Measurements from ENCODE around the gene CHERP.

The CHERP gene

DNA sequence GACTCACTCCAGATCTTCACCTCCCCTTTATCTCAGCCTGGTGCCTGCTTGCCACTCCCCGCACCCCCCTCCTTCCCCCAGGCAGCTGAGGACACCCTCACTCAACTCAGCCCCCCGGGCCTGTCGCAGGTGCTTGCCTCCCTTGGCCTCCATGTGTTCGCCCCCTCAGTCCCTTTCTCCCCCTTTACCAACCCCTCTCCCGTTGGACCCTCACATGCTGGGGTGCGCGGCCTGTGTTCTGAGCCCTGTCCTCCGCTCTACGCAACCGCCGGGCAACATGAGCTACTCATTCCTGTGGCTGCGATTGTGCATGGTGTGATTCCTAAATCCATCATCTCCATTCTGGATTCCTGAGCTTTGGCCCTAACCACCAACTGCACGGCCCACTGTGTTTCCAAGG, 5.1 kb downstream of the CHERP start:
- no peak for DNase-seq

DNA sequence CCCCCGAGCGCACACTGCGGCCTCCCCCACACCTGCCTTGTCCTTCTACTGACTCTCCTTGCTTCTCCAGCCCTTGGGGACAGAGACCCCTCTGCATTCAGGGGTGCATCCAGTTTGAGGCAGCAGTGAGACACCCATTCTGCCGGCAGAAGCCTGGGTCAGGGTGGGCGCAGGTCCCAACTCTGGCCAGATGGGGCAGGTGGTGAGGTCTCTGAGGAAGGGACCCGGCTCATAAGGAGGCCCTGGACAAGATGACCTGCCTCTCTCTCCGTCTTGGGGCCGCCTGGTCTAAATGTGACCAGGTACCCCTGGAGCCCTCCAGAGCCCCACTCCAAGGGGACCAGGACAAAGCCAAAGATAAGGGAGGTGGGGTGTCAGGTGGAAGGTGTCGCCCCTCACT, 6.1 kb downstream of the CHERP start:
- no peak for DNase-seq

DNA sequence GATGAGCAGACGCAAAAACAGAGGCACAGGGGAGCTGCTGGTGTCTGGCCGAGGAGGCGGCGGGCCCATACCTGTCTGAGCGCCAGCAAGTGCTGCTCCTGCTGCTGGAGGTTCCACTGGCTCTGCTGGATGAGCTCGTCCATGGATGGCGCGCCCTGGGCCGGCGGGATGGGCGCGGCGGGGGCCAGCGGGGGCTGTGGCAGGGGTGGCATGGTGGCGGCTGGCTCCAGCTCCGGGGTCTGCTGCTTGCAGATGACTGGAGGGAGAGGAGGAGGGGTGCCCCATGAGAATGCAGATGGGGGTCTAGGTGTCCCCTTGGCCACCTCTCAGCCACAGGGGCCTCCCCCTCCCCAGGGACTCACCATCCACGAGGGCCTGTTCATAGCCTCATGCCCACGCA, 6.9 kb downstream of the CHERP start:
- DNase-seq, result no peak

DNA sequence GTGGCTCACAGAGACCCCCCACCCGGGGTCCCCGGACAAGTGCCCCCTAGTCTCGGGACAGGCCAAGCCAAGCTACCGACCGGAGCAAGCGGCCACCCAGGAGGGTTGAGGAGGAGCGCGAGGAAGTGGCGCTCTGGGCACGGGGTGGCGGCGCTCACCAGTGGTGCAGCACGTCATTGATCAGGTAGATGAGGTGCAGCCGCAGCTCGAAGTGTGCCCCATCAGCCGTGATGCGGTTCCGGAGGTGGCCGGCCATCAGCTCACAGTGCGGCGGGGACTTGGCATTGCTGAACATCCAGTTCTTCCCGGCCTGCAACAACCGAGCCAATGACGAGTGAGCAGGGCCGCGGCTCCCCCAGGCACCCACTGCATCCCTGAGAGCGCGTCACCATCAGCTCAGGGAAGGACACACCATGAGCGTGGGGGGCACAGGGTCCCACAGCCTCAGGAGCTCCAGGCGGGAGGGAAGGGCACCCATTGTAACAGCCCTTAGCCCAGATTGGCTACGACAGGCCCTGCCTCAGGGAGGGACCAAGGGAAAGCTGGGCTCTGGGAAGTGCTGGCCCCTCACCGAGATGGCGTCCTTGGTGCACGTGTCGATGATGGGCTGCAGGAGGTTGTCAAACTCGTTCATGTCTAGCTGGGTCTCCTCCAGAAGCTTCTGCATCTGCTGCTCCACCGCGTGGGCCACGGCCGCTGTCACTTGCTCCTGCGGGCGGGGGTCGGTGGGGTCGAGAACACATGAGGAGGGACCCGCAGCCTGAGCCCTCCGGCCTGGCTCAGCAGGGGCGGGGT, 9.6 kb downstream of the CHERP start:
- DNase-seq, result no peak

DNA sequence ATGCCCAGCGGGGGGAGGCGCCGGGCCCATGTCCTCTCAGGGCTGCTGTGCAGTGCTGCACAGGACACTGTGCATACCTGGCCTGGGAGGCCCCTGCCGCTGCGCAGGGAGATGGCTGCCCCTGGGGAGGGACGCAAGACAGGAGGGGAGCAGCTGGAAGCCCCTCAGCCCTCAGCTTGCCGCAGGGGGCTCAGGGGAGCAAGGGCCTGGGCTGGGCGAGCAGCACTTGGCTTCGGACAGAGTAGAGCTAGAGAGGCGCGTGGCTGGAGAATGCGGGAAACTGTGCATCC, 10.9 kb downstream of the CHERP start:
- DNase-seq, result no peak

DNA sequence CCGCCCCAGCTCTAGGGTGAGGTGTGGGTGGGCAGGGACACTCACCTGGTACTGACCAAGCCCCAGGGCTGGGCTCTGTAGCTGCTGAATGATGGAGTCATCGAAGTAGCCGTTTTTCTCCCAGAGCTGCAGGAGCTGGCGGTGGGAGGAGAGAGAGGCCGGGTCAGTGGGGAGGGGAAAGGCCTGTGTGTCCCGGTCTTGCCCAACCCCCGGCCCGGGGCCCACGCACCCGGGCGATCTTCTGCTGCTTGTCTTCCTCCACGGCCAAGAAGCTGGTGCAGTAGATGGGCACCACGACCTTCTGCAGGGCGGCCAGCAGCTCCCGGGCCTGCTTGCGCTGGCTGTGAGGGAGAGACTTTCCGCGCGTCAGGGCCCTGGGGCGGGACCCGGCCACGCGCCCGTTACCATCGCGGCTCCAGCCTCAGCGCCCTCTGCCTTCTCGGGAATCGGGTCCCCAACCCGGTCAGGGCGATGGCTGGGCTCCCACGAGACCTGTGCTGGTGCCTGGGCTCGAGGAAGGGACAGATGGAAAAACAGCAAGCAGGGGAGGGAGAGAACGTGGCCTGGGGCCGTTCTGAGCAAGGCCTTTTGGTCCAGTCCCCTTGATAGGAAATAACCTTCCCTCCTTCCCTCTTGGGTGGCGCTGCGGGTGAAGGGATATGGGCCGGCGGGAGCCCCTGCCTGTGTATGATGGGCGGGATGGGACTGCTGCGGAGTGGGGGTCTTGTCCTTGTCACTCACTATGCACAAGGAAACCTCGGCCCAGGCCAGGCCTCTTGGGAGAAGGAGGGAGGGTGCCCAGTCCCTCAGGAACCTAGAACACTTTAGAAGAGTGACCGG, 11.5 kb downstream of the CHERP start:
- DNase-seq, result no peak

DNA sequence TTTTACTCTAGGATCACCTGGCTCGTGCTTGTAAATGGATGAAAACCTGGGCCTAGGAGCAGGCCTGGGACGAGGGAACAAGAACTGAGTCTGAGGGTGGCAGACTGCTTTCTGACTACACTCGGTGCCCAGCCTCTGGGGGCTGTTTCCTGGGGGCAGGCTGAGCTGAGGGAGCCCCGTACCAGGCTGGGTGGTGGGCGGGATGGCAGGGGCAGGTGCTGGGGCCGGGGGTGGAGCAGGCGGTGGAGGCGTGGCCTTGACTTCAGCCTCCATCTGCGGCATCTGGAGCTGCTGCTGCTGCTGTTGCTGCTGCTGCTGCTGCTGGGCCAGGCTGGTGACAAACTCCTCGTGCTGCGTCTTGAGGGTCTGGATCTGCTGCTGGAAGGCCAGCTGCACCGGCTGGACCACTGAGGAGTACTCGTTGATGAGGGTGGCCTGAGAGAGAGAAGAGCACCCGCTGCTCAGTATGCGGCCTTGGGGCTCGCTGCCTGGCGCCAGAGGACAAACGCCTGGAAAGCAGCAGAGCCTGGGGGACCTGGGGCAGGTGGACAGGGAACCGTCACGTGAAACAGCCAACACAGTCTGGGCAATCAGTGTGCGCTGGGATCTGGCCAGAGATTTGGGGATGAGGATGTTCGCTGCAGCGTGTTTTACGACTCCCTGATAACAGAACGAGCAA, 12.6 kb downstream of the CHERP start:
- DNase-seq, result no peak

DNA sequence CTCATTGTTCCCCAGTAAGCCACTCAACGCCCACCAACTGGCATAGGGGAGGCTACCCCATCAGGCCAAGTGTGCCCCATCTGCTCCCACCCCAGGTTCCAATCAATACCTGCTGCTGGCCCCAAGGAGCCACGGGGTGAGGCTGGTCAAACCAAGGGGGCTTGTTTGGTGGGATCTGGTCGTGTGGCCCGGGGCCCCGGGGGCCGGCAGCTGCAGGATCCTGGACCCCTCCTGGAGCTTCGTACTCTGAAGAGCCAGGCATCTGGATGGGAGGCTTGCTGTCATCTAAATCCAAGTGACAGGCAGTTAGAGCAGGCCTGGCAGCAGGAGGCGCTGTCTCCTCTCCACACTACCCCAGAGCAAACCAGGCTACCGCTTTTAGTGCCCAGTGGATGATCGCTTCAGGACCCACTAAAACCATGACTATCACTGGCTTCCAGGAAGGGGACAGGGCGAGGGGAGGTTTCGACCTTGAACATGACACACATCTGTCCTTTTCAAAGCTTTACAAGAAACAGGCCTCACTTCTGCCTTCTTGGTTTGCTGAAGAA, 14.2 kb downstream of the CHERP start:
- peak; percentile 33 to 45 for DNase-seq

DNA sequence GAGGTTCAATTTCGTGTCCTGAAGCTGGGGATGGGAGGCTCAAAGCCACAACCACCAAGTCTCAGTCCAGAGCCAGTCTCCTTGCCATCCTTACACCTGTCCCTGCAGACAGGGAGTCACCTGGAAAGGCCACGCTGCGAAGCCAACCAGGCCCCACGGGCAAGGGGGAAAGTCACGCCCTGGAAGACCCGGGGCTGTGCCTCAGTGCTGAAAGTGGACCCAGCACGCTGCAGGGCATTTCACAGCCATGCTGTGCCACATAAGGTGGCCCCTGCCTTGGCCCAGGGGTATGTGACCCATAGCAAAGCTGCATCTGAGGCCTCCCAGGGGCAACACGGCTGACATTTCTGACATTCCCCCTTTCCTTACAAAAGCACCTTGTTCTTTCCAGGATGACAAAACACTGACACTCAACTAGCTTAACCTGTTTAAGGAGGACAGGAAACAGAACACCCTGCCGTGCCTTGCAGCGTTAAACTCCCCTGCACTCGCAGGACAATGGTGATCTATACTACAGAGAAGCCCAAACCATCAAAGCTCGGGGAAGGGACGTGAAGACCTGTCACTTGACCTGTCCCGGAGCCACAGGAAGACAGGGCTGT, 14.8 kb downstream of the CHERP start:
- DNase-seq, result no peak

DNA sequence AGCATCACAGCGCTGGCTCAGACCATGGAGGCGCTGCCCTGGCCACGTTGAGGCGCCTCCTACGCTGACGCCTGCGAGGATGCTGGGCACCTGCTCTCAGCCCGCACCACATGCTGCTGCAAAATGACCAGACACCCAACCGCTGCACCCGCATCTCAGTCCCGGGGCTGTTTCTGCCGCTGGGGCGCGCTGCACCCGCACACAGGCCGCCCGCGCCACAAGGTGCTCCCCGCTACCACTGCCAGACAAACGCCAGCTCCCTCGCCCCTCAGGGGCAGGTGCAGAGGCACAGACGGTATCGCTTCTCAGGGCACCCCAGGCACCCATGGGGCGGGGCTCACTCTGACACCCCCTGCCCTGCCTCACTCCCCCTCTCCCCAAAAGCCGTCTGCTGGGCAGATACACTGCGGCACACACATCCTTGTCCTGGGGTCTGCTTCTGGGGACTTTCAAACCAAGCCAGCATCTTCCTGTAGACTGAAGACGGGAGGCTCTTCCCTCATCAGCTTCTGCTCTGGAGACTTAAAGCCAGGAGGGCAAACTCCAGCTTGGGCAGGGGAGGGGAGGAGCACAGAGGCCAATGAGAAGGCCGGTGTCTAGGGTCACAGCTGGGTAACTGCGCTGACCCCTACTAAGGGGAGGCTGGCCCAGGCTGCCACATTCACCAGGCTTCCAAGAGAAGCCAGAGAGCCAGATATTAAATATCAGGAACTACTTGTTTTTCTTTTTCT, 16.3 kb downstream of the CHERP start:
- DNase-seq, result no peak

DNA sequence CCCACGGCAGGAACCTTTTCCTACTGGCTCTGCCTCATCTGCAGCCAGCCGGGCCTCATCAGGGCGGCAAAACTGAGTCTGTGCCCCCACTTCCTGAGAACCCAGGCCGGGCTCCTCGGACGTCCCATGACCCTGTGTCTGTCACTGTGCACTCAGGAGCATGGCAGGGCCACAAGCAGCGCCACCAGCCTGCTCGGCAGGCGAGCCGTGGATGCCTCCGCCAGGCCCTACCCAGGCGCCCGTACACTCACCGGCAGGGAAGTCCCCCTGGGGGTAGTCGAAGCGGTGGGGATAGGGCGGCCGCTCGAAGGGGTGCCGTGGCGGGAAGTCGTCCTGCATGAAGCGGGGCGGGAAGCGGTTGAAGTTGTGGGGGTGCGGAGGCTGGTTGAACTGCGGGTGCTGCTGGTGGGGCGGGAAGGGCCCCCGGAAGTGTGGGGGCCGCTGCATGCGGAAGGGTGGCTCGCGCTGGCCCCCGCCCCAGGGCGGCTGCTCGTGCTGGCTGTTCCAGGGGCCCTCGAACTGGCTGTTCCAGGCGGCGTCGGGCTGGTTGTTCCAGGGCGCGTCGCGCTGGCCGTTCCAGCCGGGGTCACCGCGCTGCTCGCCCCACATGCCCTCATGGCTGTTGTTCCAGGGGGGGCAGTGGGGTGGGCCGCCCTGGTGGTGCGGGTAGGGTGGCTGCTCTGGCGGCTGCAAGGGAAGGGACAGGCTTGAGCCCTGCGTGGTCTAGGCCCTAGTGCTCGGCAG, 17.1 kb downstream of the CHERP start:
- no peak for DNase-seq

DNA sequence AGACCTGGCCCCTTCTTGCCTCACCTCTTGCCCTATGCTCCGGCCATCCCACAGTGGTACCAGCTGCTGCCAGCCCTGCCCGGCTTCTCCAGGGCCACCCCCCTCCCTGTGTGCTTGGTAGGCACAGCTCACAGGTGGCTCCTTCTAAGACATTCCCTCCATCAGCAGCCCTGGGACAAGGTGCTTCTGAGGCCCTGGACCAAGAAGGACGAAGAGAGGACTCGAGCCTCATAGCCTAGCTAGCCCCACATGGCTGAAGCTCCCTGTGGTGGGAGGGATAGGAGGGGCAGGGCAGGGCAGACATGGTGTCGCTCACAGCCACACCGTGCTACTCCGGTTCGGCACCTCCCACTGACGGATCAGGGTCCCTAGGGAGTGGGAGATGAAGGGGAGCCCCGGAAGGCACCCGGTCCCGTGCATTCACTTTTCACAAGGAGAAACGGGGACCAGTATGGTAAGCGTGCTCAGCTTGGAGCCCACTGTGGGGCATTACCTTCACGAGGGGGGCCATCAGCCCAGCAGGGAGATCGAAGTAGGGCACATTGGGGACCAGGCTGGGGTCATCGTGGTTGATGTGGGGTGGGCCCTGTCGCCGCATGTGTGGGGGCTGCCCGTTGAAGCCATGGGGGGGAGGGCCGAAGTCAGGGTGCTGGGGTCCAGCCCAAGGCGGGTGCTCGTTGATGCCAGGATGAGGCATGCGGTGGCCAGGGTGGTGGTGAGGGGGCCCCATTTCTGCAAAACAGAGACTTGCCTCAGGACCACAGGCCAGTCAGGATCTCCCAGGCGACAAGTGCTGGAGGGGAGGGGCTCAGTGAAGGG, 19.5 kb downstream of the CHERP start:
- DNase-seq, result no peak

DNA sequence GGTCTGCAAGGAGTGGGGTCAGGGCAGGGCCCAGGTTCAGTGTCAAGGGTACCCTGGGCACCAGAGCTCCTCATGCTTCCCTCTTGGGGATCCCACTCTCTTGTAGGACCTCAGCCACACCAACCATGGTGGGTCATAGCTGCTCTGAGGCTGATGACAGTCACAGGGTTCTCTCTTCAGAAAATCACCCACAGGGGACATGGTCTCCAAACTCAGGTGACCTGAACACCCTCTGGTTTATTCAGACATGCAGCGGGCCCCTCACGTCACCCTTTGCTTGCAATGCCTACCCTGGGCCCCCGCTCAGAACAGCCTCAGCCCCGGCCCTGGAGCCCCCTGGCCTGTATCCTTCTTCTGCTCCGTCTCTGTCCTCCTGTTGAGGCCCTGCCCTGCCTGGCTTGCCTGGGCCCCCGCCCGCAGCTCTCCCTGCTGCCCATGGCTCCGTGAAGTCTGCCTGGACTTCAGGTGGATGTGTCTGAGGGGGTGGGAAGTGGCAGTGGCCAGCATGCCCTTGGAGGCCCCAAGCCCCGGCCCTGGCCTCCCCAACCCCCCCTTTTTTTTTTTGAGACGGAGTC, 20.4 kb downstream of the CHERP start:
- DNase-seq, result no peak

DNA sequence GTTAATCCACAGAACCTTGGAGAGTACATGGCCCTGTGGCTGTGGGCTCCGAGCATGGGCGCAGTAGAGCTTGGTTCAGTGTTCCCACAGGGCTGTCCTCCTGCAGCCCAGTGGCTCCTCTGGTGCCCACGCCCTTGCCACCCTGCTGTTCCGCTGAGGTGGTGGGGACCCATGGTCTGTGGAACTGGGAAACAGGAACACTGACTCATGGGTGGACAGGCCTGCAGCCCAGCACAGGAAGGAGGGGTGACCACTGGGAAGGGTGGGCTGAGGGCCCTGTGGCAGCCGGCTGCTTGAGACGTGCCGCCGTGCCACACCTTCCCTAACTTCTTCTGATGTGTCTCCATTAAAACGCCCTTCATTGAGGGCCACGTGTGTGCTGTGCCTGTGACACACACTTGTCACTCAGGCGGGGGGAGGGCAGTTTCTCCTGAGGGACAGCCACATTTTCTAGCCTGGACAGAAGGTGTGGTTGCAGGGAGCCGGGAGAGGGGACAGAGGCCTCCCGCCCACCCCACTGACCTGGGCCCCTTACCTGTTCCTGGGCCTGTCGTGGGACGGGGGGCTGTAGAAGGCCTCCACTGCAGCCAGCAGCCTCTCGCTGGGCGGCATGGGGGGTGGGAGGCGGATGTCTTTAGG, 21.1 kb downstream of the CHERP start:
- no peak for DNase-seq

DNA sequence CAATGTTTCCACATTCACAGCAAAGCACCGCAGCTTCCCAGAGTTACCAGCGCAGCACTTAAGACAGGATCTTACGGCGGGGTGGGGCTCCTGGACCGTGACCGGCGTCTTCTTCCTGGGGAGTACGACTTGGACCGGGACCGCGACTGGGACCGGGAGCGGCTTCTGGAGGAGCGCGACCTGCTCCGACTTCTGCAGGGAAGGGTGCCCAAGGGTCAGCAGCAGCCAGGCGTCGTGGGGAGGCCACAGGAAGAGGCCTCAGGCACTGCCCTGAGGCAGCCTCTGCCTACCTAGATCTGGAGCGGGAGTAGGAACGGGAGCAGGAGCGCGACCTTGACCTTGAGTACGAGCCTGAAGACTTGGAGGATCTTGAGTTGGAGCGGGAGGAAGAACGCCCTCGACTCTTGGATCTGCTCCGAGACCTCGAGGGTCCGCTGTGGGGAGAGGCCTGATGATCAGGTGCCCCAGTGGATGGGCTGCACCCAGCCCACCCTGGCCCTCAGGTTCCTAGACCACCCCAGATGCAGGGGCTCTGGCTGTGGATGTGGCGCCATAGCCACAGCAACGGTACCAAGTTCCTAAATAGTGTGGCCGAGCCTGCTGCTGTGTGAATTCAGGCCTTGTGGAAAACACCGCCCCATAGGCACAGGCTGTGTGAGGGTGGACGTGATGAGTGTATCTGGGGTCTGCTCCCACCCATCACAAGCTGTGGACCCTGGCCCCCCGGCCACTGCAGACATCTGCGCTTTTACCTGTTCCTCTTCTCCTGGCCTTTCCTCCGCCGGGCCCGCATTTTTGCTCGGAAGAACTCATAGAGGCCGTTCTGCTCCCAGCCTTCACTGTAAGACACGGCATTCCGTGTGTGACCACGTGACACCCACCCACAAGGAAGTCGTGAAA, 21.9 kb downstream of the CHERP start:
- DNase-seq, result no peak

DNA sequence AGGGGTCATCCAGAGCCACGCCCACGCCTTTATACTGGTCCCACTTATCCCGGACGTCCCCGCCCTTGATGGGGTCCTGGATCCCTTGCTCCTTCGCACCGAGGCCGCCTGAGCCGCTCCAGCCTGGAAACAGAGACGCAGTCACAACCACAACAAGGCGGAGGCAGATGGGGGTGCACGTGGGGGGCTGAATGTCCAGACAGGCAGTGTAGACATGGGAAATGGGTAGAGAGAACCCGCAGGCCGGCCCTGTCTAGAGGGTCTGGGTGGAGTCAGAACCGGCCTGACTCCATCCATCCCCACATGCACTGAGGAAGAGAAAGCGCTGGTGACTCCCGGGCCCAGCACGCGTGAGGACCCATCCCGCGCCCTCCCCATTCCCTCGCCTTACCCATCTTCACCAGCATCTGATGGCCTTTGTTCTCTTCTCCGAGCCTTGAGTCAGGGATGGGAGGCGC, 23.0 kb downstream of the CHERP start:
- no peak for DNase-seq

DNA sequence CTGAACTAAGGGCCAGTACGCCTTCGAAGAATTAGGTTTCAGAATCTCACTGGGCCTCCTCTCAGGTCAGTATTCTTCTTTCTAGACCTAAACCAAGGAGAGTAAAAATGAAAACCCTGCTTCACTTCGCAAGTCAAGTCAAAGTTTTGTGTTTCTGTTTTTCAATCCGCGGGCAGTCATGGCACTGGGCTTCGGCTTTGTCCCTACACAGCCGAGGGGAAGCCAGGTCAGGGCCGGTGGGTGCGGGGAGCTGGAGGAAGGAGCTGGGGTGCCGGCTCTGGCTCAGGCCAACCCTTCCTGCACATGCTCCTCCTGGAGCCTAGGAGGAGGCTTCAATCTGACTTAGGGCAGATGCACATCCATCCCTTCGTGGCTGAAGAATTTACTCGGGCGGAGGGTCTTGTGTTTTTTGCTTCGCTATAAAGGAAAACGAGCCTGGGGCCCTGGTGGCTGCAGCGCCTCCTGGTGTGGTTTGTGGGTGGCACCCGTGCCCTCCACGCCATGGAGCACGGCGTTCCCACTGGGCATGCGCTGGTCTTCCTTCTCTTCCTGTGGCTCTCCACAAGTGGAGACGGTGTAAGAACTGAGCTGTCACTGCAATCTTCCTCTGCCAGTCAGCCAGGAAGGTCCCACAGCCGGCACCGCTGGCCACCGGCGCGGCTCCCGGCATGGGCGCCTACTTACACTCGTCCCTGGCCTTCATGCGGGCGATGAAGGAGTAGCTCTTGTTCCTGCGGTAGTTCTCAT, 23.6 kb downstream of the CHERP start:
- DNase-seq, result no peak

DNA sequence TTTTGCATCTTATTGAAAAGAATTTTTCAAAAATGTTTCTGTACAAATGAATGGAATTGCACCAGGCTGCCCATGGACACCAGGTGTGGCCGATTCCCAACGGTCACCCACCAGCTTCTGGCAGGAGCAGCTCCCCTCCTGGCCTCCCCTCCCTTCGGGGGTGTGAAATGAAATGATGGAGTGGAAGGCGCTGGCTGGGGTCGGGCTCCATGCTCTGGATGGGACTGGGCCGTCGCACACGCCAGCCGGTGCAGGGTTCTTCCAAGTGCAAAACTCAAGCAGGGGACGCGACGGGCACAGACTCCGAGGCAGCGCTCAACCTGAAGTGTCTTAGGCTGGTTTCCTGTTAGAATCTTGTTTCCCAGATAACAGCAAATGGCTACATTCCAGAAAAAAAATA, 24.2 kb downstream of the CHERP start:
- no peak for DNase-seq

All from stimulated activated CD4-positive, alpha-beta T cell treated with anti-CD3 and anti-CD28 coated beads, Interleukin-2, amount 100 ng/mL, for 48 hours (primary cell).